Vagina (tissue), 2 donors: ENCODE measurements around the gene MYO3A. TPM values are rescaled to one million over a fixed set of nuclear protein-coding genes. Genes with fewer than 3 reads are reported as not detected.

ENCODE experiments used
- DNase-seq, 2 donors: peaks; one replicate each; pipeline ENCODE4 v3.0.0-alpha.2; 2017; ENCODE audit errors: extremely low spot score in 2 of 2
- H3K27ac ChIP-seq: fragments of 200-600 bp; sonication (generic); one replicate; pipeline ENCODE4 v1.5.1; 2019
- H3K27me3 ChIP-seq: fragments of 200-600 bp; sonication (generic); one replicate; pipeline ENCODE4 v1.5.1; 2019
- H3K36me3 ChIP-seq, 2 donors: fragments of 200-600 bp; sonication (generic); one replicate each; pipeline ENCODE4 v1.5.1; 2017 to 2019
- H3K4me1 ChIP-seq: fragments of 200-600 bp; sonication (generic); one replicate; pipeline ENCODE4 v1.5.1; 2019
- H3K4me3 ChIP-seq, 2 donors: fragments of 200-600 bp; sonication (generic); 1 replicate in 1 of 2; 2 replicates in 1 of 2; pipeline ENCODE4 v1.5.1; 2016 to 2019
- H3K9me3 ChIP-seq: fragments of 200-600 bp; sonication (generic); one replicate; pipeline ENCODE4 v1.5.1; 2019
- CTCF ChIP-seq, 3 experiments: fragments of 450-650 bp in 2 of 3; fragments of 200-600 bp in 1 of 3; sonication (generic) in 1 of 3; IDR thresholded peaks; one replicate each; pipeline ENCODE4 v1.5.1; 2017 to 2019; ENCODE audit warnings: antibody characterized with exemption in 3 of 3, mild to moderate bottlenecking in 2 of 3, moderate library complexity in 2 of 3
- POLR2A ChIP-seq, 2 donors: fragments of 450-650 bp; IDR thresholded peaks; one replicate each; pipeline ENCODE4 v1.6.1; 2017; ENCODE audit warnings: antibody characterized with exemption in 2 of 2, mild to moderate bottlenecking in 2 of 2, moderate library complexity in 2 of 2
- POLR2AphosphoS5 ChIP-seq, 2 donors: sonication (generic); formaldehyde crosslinking; IDR thresholded peaks; one replicate each; pipeline ENCODE4 v1.9.0; 2017; ENCODE audit warnings: antibody characterized with exemption in 2 of 2, mild to moderate bottlenecking in 2 of 2, low read depth in 1 of 2; ENCODE audit not compliant: insufficient read depth in 1 of 2
- intact Hi-C: fragments of 100-400 bp; cut with DNase I; formaldehyde crosslinking; loops from one replicate; pipeline ENCODE4 v1.15.1; 2023
- total RNA-seq: library from RNA; depleted of rRNA; stranded (reverse); fragments of >200 nt; gene quantifications from one replicate; pipeline ENCODE4 v1.2.3, GENCODE V29; 2016

The MYO3A gene
- total RNA-seq = 0.25 TPM

GRCh38 chr10:25933653-25934608 is at the start of gene MYO3A:
MYO3A (plus strand) TSS chr10:25934229; CDS start chr10:25952111, 17,882 bp downstream.
- intact Hi-C loops = no loop called here
- no peaks in the 10 kb centered on the region for H3K36me3 ChIP-seq
- TF ChIP-seq POLR2A (IDR thresholded peaks at IDR 0.05) = no peak
- TF ChIP-seq POLR2AphosphoS5 (IDR thresholded peaks at IDR 0.05; ENCODE audit: insufficient read depth in 1 of 2, low read depth in 1 of 2) = no peak
- no peak for TF ChIP-seq CTCF (IDR thresholded peaks at IDR 0.05)
- H3K4me3 ChIP-seq = peak within 1 kb of the TSS; percentile 39 to 44
- no peak within 1 kb of the TSS for H3K27ac ChIP-seq
- no peak for DNase-seq
- H3K9me3 ChIP-seq = no peaks in the 10 kb centered on the region
- H3K27me3 ChIP-seq = no peaks in the 10 kb centered on the region
- H3K4me1 ChIP-seq = peaks cover 14% of the 10 kb centered on the region

GRCh38 chr10:25888627-25889026 is 45.4 kb upstream of the MYO3A start:
- H3K27ac ChIP-seq = no peak overlapping the region
- TF ChIP-seq CTCF (IDR thresholded peaks at IDR 0.05) = no peak
- TF ChIP-seq POLR2A (IDR thresholded peaks at IDR 0.05) = no peak
- TF ChIP-seq POLR2AphosphoS5 (IDR thresholded peaks at IDR 0.05; ENCODE audit: insufficient read depth in 1 of 2, low read depth in 1 of 2) = no peak
- intact Hi-C loops = no loop called here
- no peaks in the 10 kb centered on the region for H3K9me3 ChIP-seq
- H3K27me3 ChIP-seq = no peaks in the 10 kb centered on the region
- H3K4me3 ChIP-seq = no peak overlapping the region
- no peaks in the 10 kb centered on the region for H3K36me3 ChIP-seq
- DNase-seq = no peak
- no peaks in the 10 kb centered on the region for H3K4me1 ChIP-seq

- H3K27ac ChIP-seq = no peak overlapping the region
- no peaks in the 10 kb centered on the region for H3K9me3 ChIP-seq
- intact Hi-C loops = no loop called here
- no peak for DNase-seq
- H3K27me3 ChIP-seq = no peaks in the 10 kb centered on the region
- TF ChIP-seq POLR2AphosphoS5 (IDR thresholded peaks at IDR 0.05; ENCODE audit: insufficient read depth in 1 of 2, low read depth in 1 of 2) (no peak), POLR2A (IDR thresholded peaks at IDR 0.05) (no peak), CTCF (IDR thresholded peaks at IDR 0.05) (no peak)
- H3K4me1 ChIP-seq = no peaks in the 10 kb centered on the region
- no peak overlapping the region for H3K4me3 ChIP-seq
- no peaks in the 10 kb centered on the region for H3K36me3 ChIP-seq
These were observed 43.0 kb upstream of the MYO3A start for GRCh38 chr10:25890995-25891394.

- no peak for DNase-seq
- no peaks in the 10 kb centered on the region for H3K4me1 ChIP-seq
- H3K27ac ChIP-seq = no peak overlapping the region
- no peaks in the 10 kb centered on the region for H3K36me3 ChIP-seq
- H3K4me3 ChIP-seq = no peak overlapping the region
- no peaks in the 10 kb centered on the region for H3K9me3 ChIP-seq
- no peak for TF ChIP-seq CTCF (IDR thresholded peaks at IDR 0.05)
- TF ChIP-seq POLR2A (IDR thresholded peaks at IDR 0.05) = no peak
- no peak for TF ChIP-seq POLR2AphosphoS5 (IDR thresholded peaks at IDR 0.05; ENCODE audit: insufficient read depth in 1 of 2, low read depth in 1 of 2)
- intact Hi-C loops = no loop called here
- H3K27me3 ChIP-seq = no peaks in the 10 kb centered on the region
These were observed 38.2 kb upstream of the MYO3A start for GRCh38 chr10:25895856-25896255.

- Histone ChIP-seq H3K27me3 (no peaks in the 10 kb centered on the region), H3K36me3 (no peaks in the 10 kb centered on the region), H3K4me1 (no peaks in the 10 kb centered on the region), H3K4me3 (no peak overlapping the region), H3K9me3 (no peaks in the 10 kb centered on the region), H3K27ac (no peak overlapping the region)
- DNase-seq = no peak
- intact Hi-C loops = no loop called here
- TF ChIP-seq CTCF (IDR thresholded peaks at IDR 0.05) (no peak), POLR2AphosphoS5 (IDR thresholded peaks at IDR 0.05; ENCODE audit: insufficient read depth in 1 of 2, low read depth in 1 of 2) (no peak), POLR2A (IDR thresholded peaks at IDR 0.05) (no peak)
These were observed 37.6 kb upstream of the MYO3A start for GRCh38 chr10:25896421-25896820.
